Stomach (tissue), 9 donors: ENCODE data around the gene SAXO2. TPM values are rescaled to one million over a fixed set of nuclear protein-coding genes. Genes with fewer than 3 reads are reported as not detected.
"Not testable (repeated sequence)": the region's sequence is repeated elsewhere in the genome, so short reads cannot be mapped to it uniquely, and the experiment has no call there.

Source experiments
- DNase-seq, 2 donors: peaks; one replicate each; pipeline versions ENCODE4 v3.0.0 to v3.0.0-alpha.2; 2013 to 2019
- H3K27ac ChIP-seq, 5 donors: fragments of 200-600 bp in 4 of 5; sonication (generic) in 4 of 5; one replicate each; pipeline ENCODE4 v1.5.1; 2013 to 2019; ENCODE audit warnings: mild to moderate bottlenecking in 1 of 5, moderate library complexity in 1 of 5
- H3K27me3 ChIP-seq, 3 donors: fragments of 200-600 bp; sonication (generic); one replicate each; pipeline ENCODE4 v1.5.1; 2017 to 2019; ENCODE audit warnings: mixed run types in 1 of 3
- H3K36me3 ChIP-seq, 4 donors: fragments of 200-600 bp; sonication (generic); 1 replicate in 3 of 4; 2 replicates in 1 of 4; pipeline ENCODE4 v1.5.1; 2016 to 2019
- H3K4me1 ChIP-seq, 4 donors: fragments of 200-600 bp; sonication (generic); one replicate each; pipeline ENCODE4 v1.5.1; 2016 to 2019
- H3K4me3 ChIP-seq, 4 donors: fragments of 200-600 bp; sonication (generic) in 3 of 4; one replicate each; pipeline ENCODE4 v1.5.1; 2016 to 2019; ENCODE audit warnings: mild to moderate bottlenecking in 1 of 4
- H3K9me3 ChIP-seq, 4 donors: fragments of 200-600 bp; sonication (generic); one replicate each; pipeline ENCODE4 v1.5.1; 2016 to 2019
- CTCF ChIP-seq, 7 experiments: fragments of 450-650 bp in 4 of 7; fragments of 200-600 bp in 3 of 7; sonication (generic) in 3 of 7; IDR thresholded peaks; one replicate each; pipeline ENCODE4 v1.5.1; 2016 to 2019; ENCODE audit warnings: antibody characterized with exemption in 7 of 7, control low read depth in 2 of 7, mild to moderate bottlenecking in 1 of 7
- EP300 ChIP-seq: sonication (generic); formaldehyde crosslinking; IDR thresholded peaks from one replicate; pipeline ENCODE4 v1.6.1; 2017; ENCODE audit warnings: antibody characterized with exemption
- POLR2A ChIP-seq, 4 donors: fragments of 450-650 bp; IDR thresholded peaks; one replicate each; pipeline ENCODE4 v1.6.1; 2016; ENCODE audit warnings: antibody characterized with exemption in 4 of 4, control low read depth in 2 of 4, mild to moderate bottlenecking in 1 of 4, moderate library complexity in 1 of 4
- POLR2AphosphoS5 ChIP-seq, 3 donors: sonication (generic); formaldehyde crosslinking; IDR thresholded peaks; one replicate each; pipeline ENCODE4 v1.6.1; 2016; ENCODE audit warnings: antibody characterized with exemption in 3 of 3
- WGBS, 5 donors: extraction: QIAGEN DNeasy Blood & Tissue Kit in 3 of 5; methylation state at CpG; one replicate each; pipeline versions ENCODE4 v1.1.5 to v1.1.7; 2013 to 2018; 5-methylcytosine and 5-hydroxymethylcytosine counted together
- intact Hi-C: fragments of 100-400 bp; cut with DNase I; formaldehyde crosslinking; loops from one replicate; pipeline ENCODE4 v1.15.1; 2023; ENCODE audit warnings: low total_unique reads
- polyA plus RNA-seq, 3 donors: library from polyadenylated mRNA; stranded (reverse); fragments of 200-250 nt; gene quantifications; one replicate each; pipeline ENCODE4 v1.2.3, GENCODE V29; 2013
- total RNA-seq, 5 donors: library from RNA; depleted of rRNA; stranded (reverse); fragments of >200 nt; gene quantifications; one replicate each; pipeline versions ENCODE4 v1.1.0 to v1.2.3, GENCODE V29; 2014 to 2016
- donor health status: healthy with polysubstance abuse.
- donor health status: Bipolar disorder and iron deficiency.
- donor health status: healthy.

Gene SAXO2
- total and polyA plus RNA-seq, 8 donors = 0.14 to 18.7 (median 3.3) TPM; not detected in 2

- TF ChIP-seq CTCF (IDR thresholded peaks at IDR 0.05) (no peak), POLR2A (IDR thresholded peaks at IDR 0.05) (no peak), POLR2AphosphoS5 (IDR thresholded peaks at IDR 0.05) (no peak), EP300 (no peak)
- no peaks in the 10 kb centered on the region for H3K4me1 ChIP-seq
- H3K27ac ChIP-seq = no peak overlapping the region
- no peaks in the 10 kb centered on the region for H3K27me3 ChIP-seq
- H3K36me3 ChIP-seq = no peaks in the 10 kb centered on the region
- no peak overlapping the region for H3K4me3 ChIP-seq
- DNase-seq = no peak
- 83 to 94% (median 89%) methylated on average over 9 of the region's 9 CpGs for WGBS, 5 donors
- intact Hi-C loops = no loop called here
- no peaks in the 10 kb centered on the region for H3K9me3 ChIP-seq
These were observed 52.3 kb downstream of the SAXO2 start for GRCh38 chr15:82314769-82315518.

GRCh38 chr15:82315519-82316246, 53.1 kb downstream of the SAXO2 start:
- Histone ChIP-seq H3K9me3 (no peaks in the 10 kb centered on the region), H3K4me3 (no peak overlapping the region), H3K27ac (no peak overlapping the region), H3K36me3 (no peaks in the 10 kb centered on the region), H3K27me3 (no peaks in the 10 kb centered on the region), H3K4me1 (no peaks in the 10 kb centered on the region)
- intact Hi-C loops = no loop called here
- no peak for DNase-seq
- 80 to 90% (median 85%) methylated on average over 10 to 24 of the region's 24 CpGs for WGBS, 5 donors
- no peak for TF ChIP-seq EP300

DNA sequence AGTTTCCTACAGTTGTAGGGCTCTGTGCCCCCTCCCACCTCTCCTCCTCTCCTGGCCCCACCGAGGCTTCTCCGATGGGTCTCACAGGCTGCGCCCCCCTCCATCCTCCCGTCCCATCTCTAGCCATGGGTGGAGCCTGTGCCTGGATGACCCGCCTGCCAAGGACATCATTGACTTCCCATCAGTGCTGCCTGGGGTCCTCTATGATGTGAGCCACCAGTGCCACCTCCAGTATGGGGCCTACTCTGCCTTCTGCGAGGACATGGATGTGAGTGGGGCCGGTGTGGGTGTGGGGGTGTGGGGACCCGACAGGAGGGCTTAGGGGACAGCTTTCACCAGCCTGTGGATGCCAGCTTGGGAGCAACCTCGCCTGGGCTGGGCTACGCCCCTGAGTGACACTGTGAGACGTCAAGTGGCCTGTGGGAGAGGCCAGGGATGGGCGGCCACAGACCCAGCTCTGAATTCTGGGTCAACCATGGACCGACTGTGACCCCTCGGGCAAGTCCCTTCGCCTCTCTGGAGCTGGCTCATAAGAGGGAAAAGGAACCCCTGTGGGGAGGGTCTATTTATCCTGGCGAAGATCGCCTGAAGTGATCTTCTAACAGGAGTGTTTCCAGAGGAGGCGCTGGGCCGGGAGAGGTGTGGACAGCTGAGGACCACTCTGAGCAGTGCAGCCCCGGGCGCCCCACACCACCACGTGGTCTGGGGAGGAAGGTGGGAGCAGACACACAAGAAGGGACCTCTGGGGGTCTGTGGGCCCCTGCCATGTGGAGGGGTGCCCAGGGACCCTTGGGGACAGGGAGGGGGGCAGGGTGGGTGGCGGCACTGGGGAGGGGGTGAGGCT, 53.9 kb downstream of the SAXO2 start:
- H3K9me3 ChIP-seq, H3K36me3 ChIP-seq, DNase-seq, intact Hi-C loops, H3K27ac ChIP-seq, H3K4me1 ChIP-seq, H3K4me3 ChIP-seq, H3K27me3 ChIP-seq: not testable (repeated sequence)
- WGBS, 5 donors = 92 to 97% (median 94%) methylated on average over 20 to 23 of the region's 23 CpGs

GRCh38 chr15:82317091-82317489, 54.5 kb downstream of the SAXO2 start:
- H3K9me3 ChIP-seq = no peaks in the 10 kb centered on the region
- WGBS, 5 donors = 85 to 94% (median 93%) methylated on average over 6 to 12 of the region's 12 CpGs
- intact Hi-C loops = no loop called here
- no peak overlapping the region for H3K27ac ChIP-seq
- DNase-seq = no peak
- H3K4me3 ChIP-seq = no peak overlapping the region
- H3K4me1 ChIP-seq = no peaks in the 10 kb centered on the region
- no peaks in the 10 kb centered on the region for H3K36me3 ChIP-seq
- TF ChIP-seq CTCF (IDR thresholded peaks at IDR 0.05) = no peak
- H3K27me3 ChIP-seq = no peaks in the 10 kb centered on the region

DNA sequence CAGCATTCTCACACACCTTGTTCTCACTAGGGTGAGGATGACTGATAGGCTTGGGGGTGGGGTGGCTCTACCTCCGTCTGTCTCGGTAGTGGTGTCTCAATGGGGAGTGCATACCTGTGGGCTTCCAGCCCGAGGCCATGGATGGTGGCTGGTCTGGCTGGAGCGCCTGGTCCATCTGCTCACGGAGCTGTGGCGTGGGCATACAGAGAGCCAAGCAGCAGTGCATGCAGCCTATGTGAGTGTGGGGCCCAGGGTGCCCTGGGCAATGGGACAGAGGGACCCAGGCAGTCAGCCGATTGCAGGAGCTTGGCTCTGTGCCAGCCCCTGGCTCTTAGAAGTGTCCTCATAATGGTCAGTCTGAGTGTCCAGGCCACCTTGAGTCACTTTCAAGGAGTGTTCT, 54.9 kb downstream of the SAXO2 start:
- H3K36me3 ChIP-seq, DNase-seq, H3K27ac ChIP-seq, H3K4me3 ChIP-seq, H3K27me3 ChIP-seq, H3K4me1 ChIP-seq, H3K9me3 ChIP-seq, intact Hi-C loops: not testable (repeated sequence)
- 77 to 89% (median 79%) methylated on average over 6 to 7 of the region's 7 CpGs for WGBS, 5 donors

DNA sequence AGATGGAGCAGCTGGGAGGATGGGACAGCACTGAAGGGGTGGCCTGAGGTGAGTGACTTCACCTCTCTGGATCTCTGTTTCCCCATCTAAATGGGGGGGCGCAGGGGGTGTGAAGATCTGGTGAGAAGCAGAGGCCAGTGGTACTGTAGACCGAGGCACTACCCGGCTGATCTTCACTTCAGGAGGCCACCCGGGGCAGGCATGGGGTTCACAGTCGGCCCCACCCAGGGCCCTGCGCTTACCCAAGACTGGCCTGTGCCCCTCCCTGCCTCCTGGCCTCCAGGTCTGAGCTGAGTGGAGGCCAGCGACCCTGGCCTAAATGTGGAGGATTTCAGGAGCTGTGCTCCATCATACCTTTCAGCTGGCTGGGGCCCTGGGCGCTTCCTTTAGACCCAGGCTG, 55.7 kb downstream of the SAXO2 start:
- H3K27ac ChIP-seq, H3K27me3 ChIP-seq, H3K4me3 ChIP-seq, DNase-seq, H3K36me3 ChIP-seq, intact Hi-C loops, H3K9me3 ChIP-seq, H3K4me1 ChIP-seq: not testable (repeated sequence)
- 89 to 95% (median 91%) methylated on average over 4 to 8 of the region's 8 CpGs for WGBS, 5 donors

- H3K36me3 ChIP-seq, DNase-seq, intact Hi-C loops, H3K27me3 ChIP-seq, H3K4me1 ChIP-seq, H3K9me3 ChIP-seq, H3K4me3 ChIP-seq, H3K27ac ChIP-seq: not testable (repeated sequence)
- WGBS, 5 donors = 68 to 87% (median 84%) methylated on average over 9 to 15 of the region's 19 CpGs
These were observed 57.1 kb downstream of the SAXO2 start for GRCh38 chr15:82319522-82320278.

- intact Hi-C loops, DNase-seq, H3K27me3 ChIP-seq, H3K36me3 ChIP-seq, H3K27ac ChIP-seq, H3K9me3 ChIP-seq, H3K4me3 ChIP-seq, H3K4me1 ChIP-seq: not testable (repeated sequence)
- 50 to 89% (median 78%) methylated on average over 1 to 3 of the region's 6 CpGs; no CpG with 5 or more reads in 2 of the 5 donors for WGBS, 5 donors
These were observed 58.2 kb downstream of the SAXO2 start for GRCh38 chr15:82320861-82321260.
